Fibroblast of lung (primary cell): ENCODE data around the gene U2AF1L4. TPM values are rescaled to one million over a fixed set of nuclear protein-coding genes. Genes with fewer than 3 reads are reported as not detected.

Experiments used
- DNase-seq, 2 donors: peaks; one replicate each; pipeline versions ENCODE4 v3.0.0 to v3.0.0-alpha.2; 2010; ENCODE audit warnings: low read depth in 2 of 2
- H2AFZ ChIP-seq: 2 replicates; pipeline ENCODE4 v1.5.1; 2012; ENCODE audit warnings: low read length, control low read depth, inconsistent platforms
- H3K27ac ChIP-seq: 2 replicates; pipeline ENCODE4 v1.5.1; 2011; ENCODE audit warnings: low read length, control low read depth; ENCODE audit not compliant: insufficient read depth
- H3K27me3 ChIP-seq: 2 replicates; pipeline ENCODE4 v1.5.1; 2011; ENCODE audit warnings: mild to moderate bottlenecking, low read length; ENCODE audit not compliant: control insufficient read depth, insufficient read depth
- H3K36me3 ChIP-seq: 2 replicates; pipeline ENCODE4 v1.5.1; 2011; ENCODE audit warnings: low read length; ENCODE audit not compliant: control insufficient read depth, insufficient read depth
- H3K4me1 ChIP-seq: 2 replicates; pipeline ENCODE4 v1.5.1; 2011; ENCODE audit warnings: low read length; ENCODE audit not compliant: control insufficient read depth, insufficient read depth; ENCODE audit errors: extremely low read depth
- H3K4me2 ChIP-seq: 2 replicates; pipeline ENCODE4 v1.5.1; 2011; ENCODE audit warnings: low read length, control low read depth; ENCODE audit not compliant: insufficient read depth; ENCODE audit errors: extremely low read depth
- H3K4me3 ChIP-seq, 4 experiments: fragments of 200-600 bp in 1 of 4; sonication (generic) in 1 of 4; replicated peaks in 1 of 4; 2 replicates each; pipeline ENCODE4 v1.5.1; 2011 to 2016; ENCODE audit warnings: low read length in 4 of 4, low read depth in 3 of 4, mild to moderate bottlenecking in 3 of 4, control low read depth in 2 of 4, inconsistent platforms in 1 of 4, mixed read lengths in 1 of 4; ENCODE audit not compliant: insufficient read depth in 1 of 4; ENCODE audit errors: control extremely low read depth in 1 of 4
- H3K79me2 ChIP-seq: 2 replicates; pipeline ENCODE4 v1.5.1; 2012; ENCODE audit warnings: mild to moderate bottlenecking, low read length, inconsistent platforms; ENCODE audit not compliant: control insufficient read depth, insufficient read depth
- H3K9ac ChIP-seq: 2 replicates; pipeline ENCODE4 v1.5.1; 2011; ENCODE audit warnings: mild to moderate bottlenecking, low read length, control low read depth; ENCODE audit not compliant: insufficient read depth
- H3K9me3 ChIP-seq: 2 replicates; pipeline ENCODE4 v1.5.1; 2012; ENCODE audit warnings: low read depth, low read length; ENCODE audit not compliant: control insufficient read depth, insufficient read depth
- H4K20me1 ChIP-seq: 2 replicates; pipeline ENCODE4 v1.5.1; 2011; ENCODE audit warnings: low read length; ENCODE audit not compliant: control insufficient read depth, insufficient read depth; ENCODE audit errors: extremely low read depth
- EZH2 ChIP-seq: IDR thresholded peaks from 2 replicates; pipeline ENCODE4 v1.5.1; 2012; ENCODE audit warnings: low read length, control low read depth, mild to moderate bottlenecking; ENCODE audit errors: missing control alignments
- polyA plus RNA-seq, 2 donors: library from polyadenylated mRNA; depleted of rRNA in 1 of 2; stranded (reverse) in 1 of 2; unstranded in 1 of 2; fragments of >200 nt; gene quantifications; 2 replicates each; pipeline ENCODE4 v1.2.1, GENCODE V29; 2011 to 2012; ENCODE audit warnings: missing spikeins in 1 of 2
- total RNA-seq: library from RNA; depleted of rRNA; stranded (reverse); fragments of >200 nt; gene quantifications from 2 replicates; pipeline ENCODE4 v1.2.1, GENCODE V29; 2014
- TF ChIP-seq, protein P1 (sequence below), 2 donors: IDR thresholded peaks in 1 of 2; conservative IDR thresholded peaks in 1 of 2; 1 replicate in 1 of 2; 2 replicates in 1 of 2; pipeline ENCODE4 v1.5.1; 2011 to 2012; ENCODE audit warnings: low read length in 2 of 2, control low read depth in 1 of 2, inconsistent platforms in 1 of 2, low read depth in 1 of 2, mild to moderate bottlenecking in 1 of 2

U2AF1L4 gene
- total and polyA plus RNA-seq, 2 donors (not counting 1 experiment from before 2014, with no cell fraction given) = 9.1 to 11.9 TPM

DNA sequence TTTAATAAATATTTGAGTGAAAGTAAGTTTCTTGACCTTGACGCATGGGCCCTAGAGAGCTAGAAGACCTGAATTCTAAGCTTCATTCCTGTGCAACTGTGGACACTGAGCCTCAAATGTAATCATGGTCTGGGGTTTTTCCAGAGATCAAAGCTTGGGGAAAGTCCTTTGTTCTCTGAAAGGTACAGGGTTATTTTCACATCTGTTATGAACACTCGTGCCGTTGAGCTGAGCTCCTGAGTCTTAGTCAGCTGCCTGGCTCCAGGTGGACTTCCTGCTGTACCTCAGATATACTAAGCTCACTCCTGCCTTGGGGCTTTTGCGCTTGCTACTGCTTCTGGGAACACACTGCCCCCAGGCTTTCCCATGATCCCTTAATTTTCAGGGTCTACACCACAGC is 48.4 kb downstream of the U2AF1L4 start:
- no peaks in the 10 kb centered on the region for H3K27me3 ChIP-seq
- H3K4me3 ChIP-seq = no peak overlapping the region
- no peaks in the 10 kb centered on the region for H4K20me1 ChIP-seq
- no peak overlapping the region for H3K27ac ChIP-seq
- no peak overlapping the region for H3K4me2 ChIP-seq
- no peaks in the 10 kb centered on the region for H3K9me3 ChIP-seq
- H3K79me2 ChIP-seq = no peaks in the 10 kb centered on the region
- H2AFZ ChIP-seq = no peak overlapping the region
- no peak overlapping the region for H3K9ac ChIP-seq
- no peaks in the 10 kb centered on the region for H3K4me1 ChIP-seq
- TF ChIP-seq EZH2 = no peak
- TF ChIP-seq, protein P1, sequence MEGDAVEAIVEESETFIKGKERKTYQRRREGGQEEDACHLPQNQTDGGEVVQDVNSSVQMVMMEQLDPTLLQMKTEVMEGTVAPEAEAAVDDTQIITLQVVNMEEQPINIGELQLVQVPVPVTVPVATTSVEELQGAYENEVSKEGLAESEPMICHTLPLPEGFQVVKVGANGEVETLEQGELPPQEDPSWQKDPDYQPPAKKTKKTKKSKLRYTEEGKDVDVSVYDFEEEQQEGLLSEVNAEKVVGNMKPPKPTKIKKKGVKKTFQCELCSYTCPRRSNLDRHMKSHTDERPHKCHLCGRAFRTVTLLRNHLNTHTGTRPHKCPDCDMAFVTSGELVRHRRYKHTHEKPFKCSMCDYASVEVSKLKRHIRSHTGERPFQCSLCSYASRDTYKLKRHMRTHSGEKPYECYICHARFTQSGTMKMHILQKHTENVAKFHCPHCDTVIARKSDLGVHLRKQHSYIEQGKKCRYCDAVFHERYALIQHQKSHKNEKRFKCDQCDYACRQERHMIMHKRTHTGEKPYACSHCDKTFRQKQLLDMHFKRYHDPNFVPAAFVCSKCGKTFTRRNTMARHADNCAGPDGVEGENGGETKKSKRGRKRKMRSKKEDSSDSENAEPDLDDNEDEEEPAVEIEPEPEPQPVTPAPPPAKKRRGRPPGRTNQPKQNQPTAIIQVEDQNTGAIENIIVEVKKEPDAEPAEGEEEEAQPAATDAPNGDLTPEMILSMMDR (conservative IDR thresholded peaks at IDR 0.05 in 1 of 2, IDR thresholded peaks at IDR 0.05 in 1 of 2; ENCODE audit: low read depth in 1 of 2, low read length in 2 of 2) = no peak
- no peaks in the 10 kb centered on the region for H3K36me3 ChIP-seq
- DNase-seq = no peak

DNA sequence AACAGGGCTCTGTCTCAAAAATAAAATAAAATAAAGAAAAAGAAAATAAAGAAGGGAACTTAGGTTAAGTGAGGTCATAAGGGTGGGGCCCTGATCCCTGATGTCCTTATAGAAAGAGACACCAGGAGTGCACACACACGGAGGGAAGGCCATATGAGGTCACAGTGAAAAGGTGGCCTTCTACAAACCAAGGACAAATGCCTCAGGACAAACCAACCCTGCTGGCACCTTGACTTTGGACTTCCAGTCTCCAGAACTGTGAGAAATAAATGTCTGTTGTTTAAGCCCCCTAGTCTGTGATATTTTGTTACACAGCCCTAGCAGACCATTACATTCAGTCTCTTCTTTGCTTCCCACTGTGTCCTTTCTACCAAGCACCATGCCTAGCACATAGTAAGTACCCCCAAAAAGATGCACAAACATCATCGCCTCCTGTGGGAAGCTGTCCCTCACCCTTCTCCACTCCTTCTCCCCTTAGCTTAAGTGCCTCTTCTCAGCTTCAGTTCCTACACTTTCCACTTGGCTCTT is 49.3 kb downstream of the U2AF1L4 start:
- DNase-seq = no peak
- Histone ChIP-seq H3K79me2 (no peaks in the 10 kb centered on the region), H3K9me3 (no peaks in the 10 kb centered on the region), H3K4me2 (no peak overlapping the region), H3K9ac (no peak overlapping the region), H3K4me3 (no peak overlapping the region), H3K36me3 (no peaks in the 10 kb centered on the region), H4K20me1 (no peaks in the 10 kb centered on the region), H3K27ac (no peak overlapping the region), H2AFZ (no peak overlapping the region), H3K4me1 (no peaks in the 10 kb centered on the region), H3K27me3 (no peaks in the 10 kb centered on the region)
- no peak for TF ChIP-seq EZH2
- TF ChIP-seq, protein P1 (conservative IDR thresholded peaks at IDR 0.05 in 1 of 2, IDR thresholded peaks at IDR 0.05 in 1 of 2; ENCODE audit: low read depth in 1 of 2, low read length in 2 of 2) = no peak

DNA sequence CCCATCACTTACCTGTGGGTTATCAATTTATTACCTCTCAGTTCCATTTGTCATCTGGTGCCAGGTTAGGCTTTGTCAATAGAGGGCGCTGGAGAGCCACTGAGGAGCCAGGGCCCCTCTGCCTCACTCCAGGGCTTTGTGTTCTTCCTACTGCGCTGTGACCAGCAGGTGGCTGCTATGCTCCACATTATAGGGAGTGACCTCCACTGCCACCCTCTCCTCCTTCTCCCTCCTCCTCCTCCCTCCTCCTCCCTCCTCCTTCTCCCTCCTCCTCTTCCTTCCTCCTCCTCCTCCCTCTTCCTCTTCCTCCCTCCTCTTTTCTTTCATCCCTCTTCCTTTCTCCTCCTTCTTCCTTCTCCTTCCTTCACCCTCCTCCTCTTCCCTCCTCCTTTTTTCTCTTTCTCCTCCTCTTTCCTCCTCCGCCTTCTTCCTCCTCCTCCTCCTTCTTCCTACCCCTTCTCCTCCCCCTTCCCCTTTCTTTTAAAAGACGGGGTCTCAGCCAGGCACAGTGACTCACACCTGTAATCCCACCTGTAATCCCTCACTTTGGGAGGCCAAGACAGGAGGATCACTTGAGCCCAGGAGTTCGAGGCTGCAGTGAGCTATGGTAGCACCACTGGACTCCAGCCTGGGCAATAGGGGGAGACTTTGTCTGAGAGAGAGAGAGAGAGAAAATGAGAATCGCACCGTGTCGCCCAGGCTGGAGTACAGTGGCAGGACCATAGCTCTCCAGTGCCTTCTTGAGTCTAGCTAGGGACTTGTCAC is 51.2 kb downstream of the U2AF1L4 start:
- H3K79me2 ChIP-seq = no peaks in the 10 kb centered on the region
- no peaks in the 10 kb centered on the region for H3K9me3 ChIP-seq
- H3K27ac ChIP-seq = no peak overlapping the region
- no peak overlapping the region for H2AFZ ChIP-seq
- H3K9ac ChIP-seq = no peak overlapping the region
- H3K4me3 ChIP-seq = no peak overlapping the region
- no peaks in the 10 kb centered on the region for H3K36me3 ChIP-seq
- no peak for TF ChIP-seq EZH2
- TF ChIP-seq, protein P1 (conservative IDR thresholded peaks at IDR 0.05 in 1 of 2, IDR thresholded peaks at IDR 0.05 in 1 of 2; ENCODE audit: low read depth in 1 of 2, low read length in 2 of 2) = peak; percentile 96 to 99
- H3K27me3 ChIP-seq = no peaks in the 10 kb centered on the region
- peak; percentile 69 to 84 for DNase-seq
- H4K20me1 ChIP-seq = no peaks in the 10 kb centered on the region
- no peaks in the 10 kb centered on the region for H3K4me1 ChIP-seq
- H3K4me2 ChIP-seq = no peak overlapping the region
